GM18507 (cell line): Measurements from ENCODE around the gene RPTOR.

Experiments
- DNase-seq: peaks from one replicate; pipeline ENCODE4 v3.0.0; 2011; ENCODE audit warnings: low read depth; ENCODE audit not compliant: insufficient read length; ENCODE audit errors: extremely low spot score
- FAIRE-seq: peaks from 2 replicates; lab custom pipeline; 2011; peaks lifted over from hg19 to GRCh38; lab: Jason Lieb, UNC

The RPTOR gene

GRCh38 chr17:80995131-80995530 lies 450.5 kb downstream of the RPTOR start:
- FAIRE-seq = no peak
- DNase-seq = no peak

- DNase-seq (no peak), FAIRE-seq (no peak)
Measured at GRCh38 chr17:80996422-80997305, 452.0 kb downstream of the RPTOR start.

- FAIRE-seq (no peak), DNase-seq (no peak)
Measured at GRCh38 chr17:80997424-80998117, 452.9 kb downstream of the RPTOR start.

GRCh38 chr17:80998118-80998747 lies 453.6 kb downstream of the RPTOR start:
- DNase-seq (no peak), FAIRE-seq (no peak)

GRCh38 chr17:80998748-80999535 lies 454.3 kb downstream of the RPTOR start:
- FAIRE-seq = no peak

GRCh38 chr17:80999536-81000333 lies 455.1 kb downstream of the RPTOR start:
- DNase-seq = no peak
- FAIRE-seq = no peak

More at GRCh38 chr17:80998748-80999535, 454.3 kb downstream of the RPTOR start:
- DNase-seq = no peak

- no peak for DNase-seq
Measured at GRCh38 chr17:81000334-81000630, 455.6 kb downstream of the RPTOR start.

GRCh38 chr17:81000631-81001357 lies 456.2 kb downstream of the RPTOR start:
- DNase-seq (no peak), FAIRE-seq (no peak)

More at GRCh38 chr17:81000334-81000630, 455.6 kb downstream of the RPTOR start:
- no peak for FAIRE-seq

- DNase-seq = no peak
- no peak for FAIRE-seq
Measured at GRCh38 chr17:81002013-81002384, 457.4 kb downstream of the RPTOR start.

- FAIRE-seq (no peak), DNase-seq (no peak)
Measured at GRCh38 chr17:81002409-81003361, 458.0 kb downstream of the RPTOR start.

- no peak for FAIRE-seq
- no peak for DNase-seq
Measured at GRCh38 chr17:81003711-81004475, 459.3 kb downstream of the RPTOR start.

- FAIRE-seq (no peak), DNase-seq (no peak)
Measured at GRCh38 chr17:81006891-81007290, 462.3 kb downstream of the RPTOR start.

- no peak for FAIRE-seq
- no peak for DNase-seq
Measured at GRCh38 chr17:81008140-81008539, 463.5 kb downstream of the RPTOR start.

- FAIRE-seq (no peak), DNase-seq (no peak)
Measured at GRCh38 chr17:81009136-81009535, 464.5 kb downstream of the RPTOR start.

GRCh38 chr17:81010935-81011334 lies 466.3 kb downstream of the RPTOR start:
- DNase-seq (no peak), FAIRE-seq (no peak)

- DNase-seq (no peak), FAIRE-seq (no peak)
Measured at GRCh38 chr17:81011951-81012350, 467.3 kb downstream of the RPTOR start.
